Hair follicular keratinocyte (primary cell): ENCODE measurements around the gene GNGT2. TPM values are rescaled to one million over a fixed set of nuclear protein-coding genes. Genes with fewer than 3 reads are reported as not detected.

Source experiments
- total RNA-seq: library from RNA; depleted of rRNA; stranded (reverse); fragments of >200 nt; gene quantifications from 2 replicates; pipeline ENCODE4 v1.2.3, GENCODE V29; 2015

GNGT2 gene
- total RNA-seq, result not detected in 2 replicates

GRCh38 chr17:49210158-49211029 lies at the start of gene GNGT2, which contains the start of gene ABI3:
Gene GNGT2 (minus strand): TSS chr17:49210574. CDS start chr17:49207422, 3,152 bp downstream.
Gene ABI3 (plus strand): TSS chr17:49210707. CDS start chr17:49210725, 18 bp downstream.

GRCh38 chr17:49230636-49231562 lies 20.5 kb upstream of the GNGT2 start, which contains the start of gene PHOSPHO1:
Gene PHOSPHO1 (minus strand): TSS chr17:49230787. CDS start chr17:49226691, 4,096 bp downstream.

Other genes starting within 250 kb of the GNGT2 start
- gene GIP, start 242.0 kb downstream of the GNGT2 start, total RNA-seq, result not detected in 2 replicates
- not detected in 2 replicates for gene IGF2BP1, start 213.2 kb downstream of the GNGT2 start, total RNA-seq
- 0.49 and 3.5 TPM in 2 replicates for gene B4GALNT2, start 77.8 kb downstream of the GNGT2 start, total RNA-seq
- gene ABI3, start 133 bp upstream of the GNGT2 start, total RNA-seq, result not detected in 2 replicates
- 0.11 TPM in 1 of 2 replicates, not detected in the other for gene PHOSPHO1, start 20.2 kb upstream of the GNGT2 start, total RNA-seq
- gene ZNF652, start 151.7 kb upstream of the GNGT2 start, total RNA-seq, result 6.0 and 7.1 TPM in 2 replicates
- gene PHB1, start 204.3 kb upstream of the GNGT2 start, total RNA-seq, result 135 and 209 TPM in 2 replicates